Measurements from ENCODE around the gene ACTMAP. TPM values are rescaled to one million over a fixed set of nuclear protein-coding genes. Genes with fewer than 3 reads are reported as not detected.

The ACTMAP gene
- total and polyA plus RNA-seq, 9 of the 15 experiments (the other 6 are each of a cell fraction or from before 2014, with no cell fraction given) = 1.7 to 16.6 (median 4.9) TPM

GRCh38 chr19:40701758-40702157 is 48.5 kb downstream of the ACTMAP start:
- ChIA-PET POLR2A (interaction anchor here (0.6 to 1.6 kb wide), 4 partner anchors 9 to 708 kb away, joined by 3 to 6 read pairs (median 5); no protein-coding TSS in a partner anchor), CTCF (ENCODE audit: low intra/inter-chr PET ratio) (interaction anchor here (2.3 kb wide), 1 partner anchor 39 kb away, joined by 21 read pairs; no protein-coding TSS in a partner anchor)
- Histone ChIP-seq H3K27ac (ENCODE audit: extremely low read depth, low read depth, low read length) (no peak overlapping the region), H3K9ac (ENCODE audit: insufficient read depth in 1 of 2, low read depth in 2 of 2, low read length in 2 of 2) (no peak overlapping the region; a peak in 1 of 4 replicates), H3K4me3 (no peak overlapping the region), H3K4me1 (replicated peaks in 1 of 2; ENCODE audit: control insufficient read depth in 2 of 2, insufficient read depth in 2 of 2, low read length in 2 of 2) (peaks cover 12 to 27% of the 10 kb centered on the region in 2 experiments; a peak in 4 of 5 replicates), H4K20me1 (replicated peaks; ENCODE audit: control insufficient read depth, insufficient read depth, low read length) (no peaks in the 10 kb centered on the region), H3K9me1 (ENCODE audit: control insufficient read depth, insufficient read depth, low read length) (no peaks in the 10 kb centered on the region), H3K36me3 (ENCODE audit: control insufficient read depth, insufficient read depth, low read length) (peaks cover 37% of the 10 kb centered on the region), H3K4me2 (ENCODE audit: insufficient read depth, low read length) (no peak overlapping the region), H3K79me2 (ENCODE audit: control insufficient read depth, insufficient read depth, low read length) (no peaks in the 10 kb centered on the region), H3K9me3 (replicated peaks; ENCODE audit: control insufficient read depth, insufficient read depth, low read depth, low read length) (no peaks in the 10 kb centered on the region), H2AFZ (ENCODE audit: low read depth, low read length) (no peak overlapping the region), H3K27me3 (ENCODE audit: control insufficient read depth in 2 of 2, insufficient read depth in 2 of 2, low read length in 2 of 2) (no peaks in the 10 kb centered on the region)
- BruUV-seq (replicated peaks) = no TSS peak
- 78% methylated on average over 6 of the region's 6 CpGs for WGBS (ENCODE audit: insufficient coverage, low coverage, missing lambda C conversion rate)
- no peak for FAIRE-seq
- in situ Hi-C loops (cut with MboI) = no loop called here
- TF ChIP-seq CREB5 (CRISPR knock-in tag; IDR thresholded peaks at IDR 0.05) (no peak), ZNF146 (CRISPR knock-in tag; IDR thresholded peaks at IDR 0.05; ENCODE audit: unreplicated experiment) (peak; percentile 88), ZNF586 (CRISPR knock-in tag; conservative IDR thresholded peaks at IDR 0.05) (no peak), SAFB2 (IDR thresholded peaks at IDR 0.05; ENCODE audit: borderline replicate concordance, low read depth, low read length, severe bottlenecking) (no peak), DIDO1 (tag; IDR thresholded peaks at IDR 0.05; ENCODE audit: low read depth) (no peak)
- ATAC-seq = no peak
- intact Hi-C loops (cut with micrococcal nuclease) = loop anchor here (1.0 kb wide), 1 partner anchor 39 kb away; no protein-coding TSS in a partner anchor
- no peak for DNase-seq (ENCODE audit: extremely low read depth in 1 of 4, low spot score in 3 of 4)

Data from K562 (cell line).